NCI-H1092 (cell line): ENCODE measurements around the gene DNM2.
"Not testable (repeated sequence)": the region's sequence is repeated elsewhere in the genome, so short reads cannot be mapped to it uniquely, and the experiment has no call there.

Source experiments
- DNase-seq: peaks from one replicate; lab custom pipeline; 2025; lab: John Stamatoyannopoulos, UW

DNM2 gene

DNA sequence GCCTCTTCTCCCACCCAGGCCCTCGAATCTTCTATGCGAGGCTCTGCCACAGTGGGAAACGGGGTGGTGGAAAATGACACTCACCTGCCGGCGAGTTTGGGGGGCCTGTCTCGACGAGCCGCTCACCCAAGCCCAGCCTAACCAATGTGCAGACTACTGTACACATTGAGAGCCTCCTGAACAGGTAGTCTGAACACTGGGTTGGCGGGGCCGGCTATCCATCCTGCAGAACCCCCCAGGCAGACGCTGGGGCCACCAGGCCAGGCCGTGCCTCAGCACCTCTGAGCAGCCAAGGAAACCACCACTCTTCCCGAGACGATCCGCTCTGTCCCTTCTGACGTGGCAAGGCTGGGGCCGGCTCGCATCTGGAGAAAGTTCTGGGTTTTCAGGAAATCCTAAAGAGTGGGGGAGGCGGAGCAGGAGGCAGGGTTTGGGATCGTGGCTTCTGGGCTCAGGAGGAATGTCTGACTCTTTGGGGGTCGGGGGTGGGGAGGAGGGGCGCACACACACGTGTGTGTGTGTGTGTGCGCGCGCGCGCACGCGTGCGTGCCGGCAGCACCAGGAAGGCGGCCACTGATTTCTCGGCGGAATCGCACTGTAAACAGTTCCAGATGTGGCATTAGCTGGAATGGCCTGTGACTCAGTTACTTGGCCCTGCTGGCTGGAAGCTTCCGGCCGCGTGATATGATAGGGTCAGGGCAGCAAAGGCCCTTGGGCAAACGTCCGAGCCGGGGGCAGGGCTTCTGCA lies 99.6 kb downstream of the DNM2 start:
- DNase-seq, result no peak

DNA sequence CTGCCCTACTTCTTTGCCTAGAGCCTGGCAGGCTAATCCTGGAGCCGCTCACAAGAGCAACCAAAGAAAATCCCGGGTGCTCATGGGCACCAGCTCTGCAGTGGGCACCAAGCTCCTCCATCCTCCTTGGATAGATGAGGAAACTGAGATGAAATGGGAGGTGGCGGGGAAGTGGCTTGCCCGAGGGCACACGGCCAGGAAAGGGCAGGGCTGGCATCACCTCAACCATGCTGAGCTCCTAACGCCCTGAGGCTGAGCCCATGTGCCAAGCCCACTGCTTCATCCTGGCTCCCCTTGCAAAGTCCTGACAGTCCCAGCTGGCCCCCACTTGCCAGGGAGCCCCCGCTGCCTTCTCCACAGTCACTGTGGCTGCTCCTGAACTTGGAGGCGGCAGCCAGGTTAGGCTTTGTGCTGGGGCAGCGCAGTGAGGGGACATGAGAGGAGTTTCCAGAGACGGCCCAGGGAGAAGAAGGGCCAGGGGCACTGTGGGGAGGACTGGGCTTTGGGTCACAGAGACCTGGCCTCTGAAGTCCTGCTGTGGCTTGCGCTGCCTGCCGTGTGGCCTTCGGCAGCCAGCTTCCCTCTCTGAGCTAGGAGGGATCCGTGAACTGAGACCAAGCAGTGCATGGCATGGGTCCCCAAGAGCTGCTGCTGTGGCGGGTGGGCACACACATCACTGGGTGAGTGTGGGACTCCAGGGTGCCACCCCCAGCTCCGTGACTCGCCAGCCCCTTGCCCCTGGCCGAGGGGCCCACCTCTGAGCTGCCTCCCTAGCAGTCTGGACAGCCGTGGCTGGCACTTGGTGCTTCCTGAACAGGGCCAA lies 100.6 kb downstream of the DNM2 start:
- no peak for DNase-seq

DNA sequence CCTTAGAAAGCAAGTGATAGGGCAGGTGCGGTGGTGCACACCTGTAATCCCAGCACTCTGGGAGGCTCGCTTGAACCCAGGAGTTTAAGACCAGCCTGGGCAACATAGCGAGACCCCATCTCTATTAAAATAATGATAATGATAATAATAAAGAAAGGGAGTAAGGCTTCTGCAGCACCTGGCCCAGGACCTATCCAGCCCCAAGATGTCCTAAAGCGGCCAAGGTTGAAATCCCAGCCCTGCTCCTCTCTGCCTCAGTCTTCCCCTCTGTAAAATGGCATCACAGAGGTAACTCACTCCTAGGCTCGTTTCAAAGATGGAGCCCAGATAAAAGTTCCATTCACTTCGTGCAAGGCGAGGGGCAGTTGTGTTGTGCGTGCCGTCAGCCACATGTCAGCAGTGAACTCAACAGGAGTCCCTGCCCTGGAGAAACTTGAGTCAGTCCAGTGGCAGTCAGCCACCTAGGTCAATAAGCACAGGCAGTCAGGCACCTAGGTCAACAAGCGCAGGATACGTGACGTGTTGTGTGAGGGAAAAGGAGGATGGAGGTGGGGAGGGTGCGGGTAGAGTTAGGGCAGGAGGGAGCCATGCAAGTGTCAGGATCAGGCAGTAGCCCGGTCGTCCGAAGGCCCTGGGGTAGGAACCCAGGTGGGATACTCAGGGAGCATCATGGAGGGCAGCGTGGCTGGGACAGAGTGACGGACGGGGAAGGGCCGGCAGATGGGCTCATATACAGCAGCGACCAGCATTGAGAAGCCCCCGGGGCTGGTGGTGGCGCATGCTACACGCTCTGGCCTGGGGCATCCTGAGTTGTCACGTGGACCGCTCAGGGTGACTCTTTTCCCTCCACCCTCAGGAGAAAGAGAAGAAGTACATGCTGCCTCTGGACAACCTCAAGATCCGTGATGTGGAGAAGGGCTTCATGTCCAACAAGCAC lies 101.5 kb downstream of the DNM2 start:
- no peak for DNase-seq

DNA sequence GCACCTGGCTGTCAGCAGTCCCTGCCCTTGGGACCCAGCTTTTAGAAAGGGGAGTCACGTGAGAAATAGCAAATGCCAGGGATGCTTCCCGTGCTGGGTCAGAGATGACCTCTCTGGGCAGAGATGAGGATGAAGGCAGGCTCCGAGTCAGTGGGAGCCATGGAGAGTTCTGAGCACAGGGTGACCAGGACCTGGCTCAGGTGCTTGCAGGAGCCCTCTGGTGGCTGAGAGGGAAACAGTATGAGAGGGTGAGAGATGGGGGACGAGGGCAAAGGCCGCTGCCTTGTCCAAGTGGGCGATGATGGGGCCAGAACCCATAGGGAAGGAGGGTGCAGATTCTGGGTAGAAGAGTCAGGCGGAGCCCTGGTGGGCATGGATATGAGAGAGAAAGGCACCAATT lies 102.3 kb downstream of the DNM2 start:
- no peak for DNase-seq

DNA sequence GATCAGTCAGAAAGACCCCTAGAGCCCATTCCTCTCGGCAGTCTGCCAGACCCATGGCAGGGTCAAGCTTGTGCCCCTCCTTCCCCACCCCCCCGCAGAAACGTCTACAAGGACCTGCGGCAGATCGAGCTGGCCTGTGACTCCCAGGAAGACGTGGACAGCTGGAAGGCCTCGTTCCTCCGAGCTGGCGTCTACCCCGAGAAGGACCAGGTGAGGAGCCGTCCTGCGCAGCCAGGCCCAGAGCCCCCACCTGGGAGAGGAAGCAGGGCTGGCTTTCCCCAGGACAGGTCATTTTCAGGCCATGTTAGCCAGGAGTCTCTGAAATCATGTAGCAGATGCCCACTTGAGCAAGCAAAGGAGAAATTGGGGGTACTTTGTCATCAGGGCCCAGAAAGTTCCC lies 105.8 kb downstream of the DNM2 start:
- no peak for DNase-seq

DNA sequence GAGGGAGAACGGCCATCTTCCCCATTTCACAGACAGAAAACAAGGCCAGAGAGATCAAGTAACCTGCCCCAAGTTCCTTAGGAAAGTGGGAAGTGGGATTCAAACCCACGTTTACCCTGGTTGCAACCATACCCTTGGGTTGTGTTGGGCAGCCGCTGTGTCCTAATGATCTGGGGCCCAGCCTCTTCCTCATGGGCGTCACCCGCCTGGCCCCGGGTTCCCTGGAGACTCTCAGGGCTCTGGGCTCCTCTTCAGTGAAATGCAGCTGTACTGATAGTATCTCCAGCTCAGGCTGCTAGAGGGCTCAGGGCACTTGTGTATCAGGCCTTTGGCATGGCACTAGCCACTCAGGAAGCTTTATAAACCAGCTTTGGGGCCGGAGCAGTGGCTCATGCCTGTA lies 108.4 kb downstream of the DNM2 start:
- no peak for DNase-seq

DNA sequence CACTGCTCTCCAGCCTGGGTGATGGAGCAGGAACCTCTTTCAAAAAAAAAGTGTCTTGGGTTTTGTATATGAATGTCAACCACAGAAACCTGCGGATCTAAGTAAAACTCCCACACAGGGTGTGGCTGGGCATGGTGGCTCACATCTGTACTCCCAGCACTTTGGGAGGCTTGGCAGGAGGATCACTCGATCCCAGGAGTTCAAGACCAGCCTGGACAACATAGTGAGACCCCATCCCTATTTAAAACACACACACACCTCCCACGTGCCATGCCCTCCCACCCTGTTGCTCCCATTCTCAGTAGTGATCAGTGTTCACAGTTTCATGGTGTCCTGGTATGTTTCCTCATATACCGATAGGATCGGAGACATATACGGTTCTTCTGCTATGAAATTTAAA lies 109.0 kb downstream of the DNM2 start:
- no peak for DNase-seq

DNA sequence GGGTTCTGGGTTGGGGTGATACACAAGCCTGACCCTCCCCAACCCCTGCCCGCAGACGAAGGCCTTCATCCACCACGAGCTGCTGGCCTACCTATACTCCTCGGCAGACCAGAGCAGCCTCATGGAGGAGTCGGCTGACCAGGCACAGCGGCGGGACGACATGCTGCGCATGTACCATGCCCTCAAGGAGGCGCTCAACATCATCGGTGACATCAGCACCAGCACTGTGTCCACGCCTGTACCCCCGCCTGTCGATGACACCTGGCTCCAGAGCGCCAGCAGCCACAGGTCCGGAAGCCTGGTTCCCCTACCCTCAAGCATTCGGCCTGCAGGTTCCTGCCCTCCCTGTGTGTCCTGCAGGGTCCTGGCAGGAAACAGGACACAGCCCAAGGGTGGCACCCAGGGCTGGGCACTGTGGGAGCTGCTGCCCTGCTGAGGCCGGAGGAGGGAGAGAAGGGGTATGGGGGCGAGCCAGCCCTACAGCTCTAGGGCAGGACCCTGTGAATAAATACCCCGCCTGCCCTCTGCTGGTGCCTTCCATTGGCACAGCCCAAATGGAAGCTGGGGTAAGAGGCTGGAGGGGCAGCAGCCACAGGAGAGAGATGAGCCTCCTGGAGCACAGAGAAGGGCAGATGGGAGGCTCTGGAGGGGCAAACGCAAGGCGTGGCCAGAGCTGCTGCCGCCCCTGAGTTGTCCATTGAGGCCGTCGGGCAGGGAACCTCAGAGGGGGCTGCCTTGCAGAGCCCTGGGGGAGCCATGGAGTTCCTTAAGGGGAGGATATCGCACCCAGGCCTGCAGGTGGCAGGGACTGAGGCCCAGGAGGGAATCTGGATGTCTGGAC lies 111.3 kb downstream of the DNM2 start:
- DNase-seq, result no peak

DNA sequence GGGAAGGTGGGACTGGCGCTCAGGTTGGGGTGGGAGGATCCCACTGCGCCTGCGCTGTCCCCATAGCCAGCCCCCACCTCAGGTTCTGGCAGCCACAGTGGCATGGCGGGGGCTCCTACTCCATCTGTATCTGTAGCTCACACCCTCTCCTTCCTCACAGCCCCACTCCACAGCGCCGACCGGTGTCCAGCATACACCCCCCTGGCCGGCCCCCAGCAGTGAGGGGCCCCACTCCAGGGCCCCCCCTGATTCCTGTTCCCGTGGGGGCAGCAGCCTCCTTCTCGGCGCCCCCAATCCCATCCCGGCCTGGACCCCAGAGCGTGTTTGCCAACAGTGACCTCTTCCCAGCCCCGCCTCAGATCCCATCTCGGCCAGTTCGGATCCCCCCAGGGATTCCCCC lies 112.1 kb downstream of the DNM2 start:
- no peak for DNase-seq

DNA sequence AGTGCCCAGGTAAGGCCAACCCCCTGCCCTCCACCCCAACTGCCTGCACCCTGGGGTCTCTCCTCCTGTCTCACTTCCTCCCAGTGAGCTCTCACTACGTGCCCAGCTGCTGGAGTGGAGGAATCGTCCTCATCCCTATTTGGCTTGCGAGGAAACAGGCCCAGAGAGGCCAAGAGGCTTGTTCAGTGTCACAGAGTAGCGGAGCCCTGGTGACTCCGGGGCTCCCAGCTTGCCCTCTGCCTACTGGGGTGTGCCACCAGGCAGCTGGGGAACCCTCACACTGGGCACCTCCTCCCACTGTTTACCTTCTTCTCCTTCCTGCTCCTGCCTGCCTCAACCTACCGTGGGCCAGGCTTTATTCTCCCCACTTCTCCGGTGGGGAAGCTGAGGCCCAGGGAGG lies 112.5 kb downstream of the DNM2 start:
- no peak for DNase-seq

DNA sequence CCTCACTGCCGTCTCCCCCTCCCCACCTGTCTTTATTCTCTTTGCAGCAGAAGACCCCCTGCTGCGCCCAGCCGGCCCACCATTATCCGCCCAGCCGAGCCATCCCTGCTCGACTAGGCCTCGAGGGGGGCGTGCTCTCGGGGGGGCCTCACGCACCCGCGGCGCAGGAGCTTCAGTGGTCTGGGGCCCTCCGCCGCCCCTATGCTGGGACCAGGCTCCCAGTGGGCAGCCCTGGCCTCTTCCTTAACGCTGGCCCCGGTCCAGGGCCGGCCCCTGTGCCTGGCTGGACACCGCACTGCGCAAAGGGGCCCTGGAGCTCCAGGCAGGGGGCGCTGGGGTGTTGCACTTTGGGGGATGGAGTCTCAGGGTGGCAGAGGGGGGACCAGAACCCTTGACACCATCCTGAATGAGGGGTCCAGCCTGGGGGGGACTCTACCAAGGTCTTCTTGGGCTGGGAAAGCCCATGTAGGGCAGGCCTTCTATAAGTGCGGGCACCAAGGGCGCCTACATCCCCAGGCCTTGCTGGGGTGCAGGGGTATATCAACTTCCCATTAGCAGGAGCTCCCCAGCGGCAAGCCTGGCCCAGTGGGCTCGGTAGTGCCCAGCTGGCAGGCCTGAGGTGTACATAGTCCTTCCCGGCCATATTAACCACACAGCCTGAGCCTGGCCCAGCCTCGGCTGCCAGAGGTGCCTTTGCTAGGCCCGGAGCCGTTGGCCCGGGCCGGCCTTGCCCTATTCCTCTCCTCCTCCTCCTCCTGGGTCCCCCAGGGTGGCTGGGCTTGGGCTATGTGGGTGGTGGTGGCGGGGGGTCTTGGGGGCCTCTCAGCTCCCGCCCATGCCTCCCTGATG lies 113.3 kb downstream of the DNM2 start:
- DNase-seq, result no peak

DNA sequence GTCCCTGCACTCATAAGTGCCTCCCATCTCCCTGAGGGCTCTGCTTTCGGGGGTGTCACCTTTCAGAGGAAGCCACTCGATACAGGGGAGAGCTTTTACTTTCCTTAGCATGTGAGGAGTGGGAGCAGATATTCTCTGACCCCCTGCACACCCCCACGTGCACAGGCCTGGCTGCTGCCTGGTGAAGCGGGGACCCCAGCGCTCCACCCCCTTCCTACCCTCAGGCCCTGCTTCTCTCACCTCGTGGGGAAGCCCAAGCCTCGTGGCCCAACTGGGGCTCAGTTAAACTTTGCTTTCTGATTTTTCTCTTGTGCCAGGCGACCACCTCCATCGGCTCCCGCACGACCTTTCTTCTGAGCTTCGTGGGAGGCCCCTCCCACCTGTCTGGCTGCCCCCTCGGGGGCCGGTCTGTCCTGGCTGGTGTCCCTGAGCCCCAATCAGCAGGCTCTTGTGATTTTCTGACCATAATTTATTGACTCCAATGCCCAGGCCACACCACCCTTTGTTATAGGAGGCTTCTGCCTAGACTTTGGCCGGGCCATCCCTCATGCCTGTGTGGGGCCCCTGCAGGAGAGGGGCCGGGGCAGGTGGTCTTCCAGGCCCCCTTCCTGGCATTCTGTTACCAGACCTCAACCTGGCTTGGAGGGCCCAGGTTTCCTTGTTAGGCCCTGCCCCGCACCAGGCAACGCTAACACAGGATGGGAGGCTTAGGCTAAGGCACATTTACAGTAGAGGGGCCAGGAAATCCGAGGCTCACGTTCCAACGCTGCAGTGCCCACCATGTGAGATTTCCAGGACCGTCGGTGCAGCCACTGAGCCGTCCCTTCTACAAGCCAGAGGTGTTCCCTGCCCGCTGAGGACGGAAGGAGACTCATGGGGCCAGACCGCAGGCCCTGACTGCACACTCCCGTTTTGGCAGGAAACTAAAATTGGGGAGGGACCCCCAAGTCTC lies 114.4 kb downstream of the DNM2 start:
- no peak for DNase-seq

DNA sequence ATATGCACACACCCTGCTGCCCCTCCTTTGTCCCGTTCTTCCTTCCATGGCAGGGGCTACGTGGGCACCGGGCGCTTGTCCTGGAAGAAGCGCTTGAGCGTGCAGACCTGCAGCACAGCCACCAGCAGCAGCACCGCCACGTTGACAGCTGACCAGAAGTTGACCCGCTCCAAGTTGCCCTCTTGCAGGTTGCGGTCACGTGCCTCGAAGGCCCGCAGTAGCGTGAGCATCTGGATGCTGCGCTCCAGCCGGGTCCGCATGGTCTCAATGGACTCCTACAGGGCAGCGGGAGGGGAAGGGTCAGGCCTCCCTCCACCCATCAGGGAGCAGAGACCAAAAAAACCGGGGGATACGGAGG lies 115.0 kb downstream of the DNM2 start:
- no peak for DNase-seq

DNA sequence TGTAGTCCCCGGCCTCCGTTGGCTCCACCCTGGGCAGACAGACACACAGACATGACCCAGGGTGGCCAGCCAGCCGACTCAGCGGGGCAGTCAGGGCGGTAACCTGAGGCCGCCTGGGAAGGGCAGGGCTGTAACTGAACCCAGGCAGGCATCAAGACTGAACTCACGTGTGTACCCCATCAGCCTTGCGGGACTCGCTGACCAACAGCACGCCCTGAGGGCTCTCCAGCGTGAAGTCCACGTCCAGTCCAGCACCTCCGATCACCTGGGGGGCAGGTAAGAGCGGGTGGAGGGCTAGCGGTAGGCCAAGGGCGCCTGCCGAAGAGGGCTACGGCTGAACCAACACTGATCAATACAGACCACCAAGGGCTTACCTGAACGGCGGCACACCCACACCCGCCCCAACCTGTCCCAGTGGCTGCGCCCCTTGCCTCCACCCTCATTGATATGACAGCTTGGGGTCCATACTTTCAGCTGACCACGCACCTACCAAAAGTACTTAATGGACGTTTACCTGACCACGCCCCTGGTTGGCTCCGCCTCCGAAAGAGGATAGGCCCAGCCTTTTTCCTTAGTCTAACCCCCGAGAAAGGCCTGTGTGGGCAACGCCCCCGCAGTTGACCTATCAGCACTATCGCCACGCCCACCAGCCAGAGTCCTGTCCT lies 117.3 kb downstream of the DNM2 start:
- DNase-seq, result no peak

DNA sequence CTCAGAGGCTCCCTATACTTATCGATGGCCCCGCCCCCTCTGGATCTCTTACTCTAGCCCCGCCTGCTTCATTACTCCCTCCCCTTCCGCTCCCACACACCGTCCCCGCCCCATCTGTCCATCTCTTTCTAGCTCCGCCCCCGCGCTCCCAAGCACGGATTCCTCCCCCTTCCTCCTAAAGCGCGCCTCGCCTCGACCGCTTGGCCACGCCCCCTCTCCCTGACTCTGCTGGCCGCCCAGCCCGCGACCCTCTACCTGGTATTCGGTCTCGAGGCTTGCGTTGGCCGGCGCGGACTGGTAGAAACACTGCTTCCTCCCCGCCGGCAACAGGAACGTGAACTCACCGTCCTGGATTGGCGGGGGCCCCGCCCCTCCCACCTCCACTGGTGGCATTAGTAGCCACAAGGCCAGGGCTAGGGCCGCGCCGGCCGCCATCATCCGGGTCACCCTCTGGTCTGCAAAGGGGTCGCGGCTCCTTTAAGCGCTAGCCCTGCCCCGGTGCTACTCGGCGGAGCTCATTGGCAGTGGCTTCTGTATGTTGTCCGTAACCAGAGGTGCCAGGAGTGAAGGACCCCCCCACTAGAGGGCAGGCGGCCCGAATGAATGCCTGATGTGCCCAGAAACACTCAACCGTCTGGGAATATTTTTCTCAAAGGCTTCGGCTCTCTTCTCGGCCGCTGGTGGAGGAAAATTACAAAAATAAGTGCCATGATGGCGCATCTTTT lies 118.0 kb downstream of the DNM2 start, which contains the start of gene TMED1:
Gene TMED1, minus strand, starts transcription at position 459 of the 725 bp plus-strand sequence. Its CDS starts 21 bp downstream, at position 438.
- peak; percentile 99 for DNase-seq

DNA sequence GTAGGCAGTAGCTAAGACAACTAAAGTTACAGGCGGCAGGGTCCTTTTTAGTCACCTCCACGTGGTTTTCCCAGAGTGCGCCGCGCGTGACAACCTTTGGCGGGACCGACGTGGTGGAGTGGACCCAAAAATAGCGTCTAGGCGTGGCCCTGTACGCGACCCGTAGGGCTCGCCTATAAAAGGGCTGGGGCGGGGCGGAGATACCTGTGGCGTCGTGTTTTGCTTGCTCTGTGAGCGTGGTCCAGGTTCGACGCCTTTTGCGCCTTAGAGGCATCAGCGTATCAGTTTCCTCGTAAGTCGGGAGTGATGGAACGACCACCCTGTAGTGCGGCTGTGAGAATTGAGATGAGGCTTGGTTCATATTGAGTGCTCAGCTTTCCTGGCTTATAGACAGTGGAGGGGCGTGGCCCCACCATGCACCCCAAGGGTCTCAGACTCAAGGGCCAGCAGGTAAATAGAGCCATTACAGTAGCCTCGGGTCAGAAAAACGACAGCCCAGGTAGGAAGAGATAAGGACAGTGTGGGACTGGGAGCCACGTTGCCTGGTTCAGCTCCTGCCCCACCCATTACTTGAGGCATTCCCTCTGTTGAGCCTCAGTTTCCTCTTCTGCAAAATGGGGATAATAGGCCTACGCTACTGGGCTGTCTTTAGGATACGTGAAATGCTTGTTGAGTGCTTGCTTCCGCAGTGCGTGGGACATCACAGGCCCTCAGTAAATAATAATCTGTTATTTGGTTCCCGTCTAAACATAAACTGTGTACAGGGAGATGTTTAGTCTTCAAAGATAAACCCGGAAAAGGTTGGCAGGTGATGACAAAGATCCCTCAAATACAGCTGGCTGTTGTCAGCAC lies 118.8 kb downstream of the DNM2 start:
- peak; percentile 87 for DNase-seq

DNA sequence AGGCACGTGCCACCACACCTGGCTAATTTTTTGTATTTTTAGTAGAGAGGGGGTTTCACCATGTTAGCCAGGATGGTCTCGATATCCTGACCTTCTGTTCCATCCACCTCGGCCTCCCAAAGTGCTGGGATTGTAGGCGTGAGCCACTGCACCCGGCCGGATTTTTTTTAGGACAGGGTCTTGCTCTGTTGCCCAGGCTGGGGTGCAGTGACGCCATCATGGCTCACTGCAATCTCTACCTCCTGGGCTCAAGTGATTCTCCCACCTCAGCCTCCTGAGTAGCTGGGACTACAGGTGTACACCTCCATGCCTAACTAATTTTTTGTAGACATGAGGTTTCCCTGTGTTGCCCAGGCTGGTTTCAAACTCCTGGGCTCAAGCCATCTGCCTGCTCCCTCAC lies 119.8 kb downstream of the DNM2 start:
- DNase-seq, result not testable (repeated sequence)
